Activated naive CD4-positive, alpha-beta T cell treated with anti-CD3 and anti-CD28 coated beads, Interleukin-2, amount 50 U/mL, for 16 hours (primary cell): ENCODE measurements around the gene TNFSF8.

Source experiments
- DNase-seq: peaks from one replicate; pipeline ENCODE4 v3.0.0-alpha.2; 2020

The TNFSF8 gene

GRCh38 chr9:114902786-114903524 lies 27.4 kb downstream of the TNFSF8 start:
- peak; percentile 26 for DNase-seq

GRCh38 chr9:114900942-114901802 lies 29.2 kb downstream of the TNFSF8 start:
- DNase-seq = no peak

- no peak for DNase-seq
Measured at GRCh38 chr9:114899995-114900394, 30.4 kb downstream of the TNFSF8 start.

GRCh38 chr9:114899461-114899860 lies 30.9 kb downstream of the TNFSF8 start:
- DNase-seq = no peak

GRCh38 chr9:114898741-114899140 lies 31.6 kb downstream of the TNFSF8 start:
- peak; percentile 52 for DNase-seq

- DNase-seq = no peak
Measured at GRCh38 chr9:114897196-114897595, 33.2 kb downstream of the TNFSF8 start.

- DNase-seq = no peak
Measured at GRCh38 chr9:114896344-114896743, 34.0 kb downstream of the TNFSF8 start.

- DNase-seq = no peak
Measured at GRCh38 chr9:114895521-114895991, 34.8 kb downstream of the TNFSF8 start.

- peak; percentile 29 for DNase-seq
Measured at GRCh38 chr9:114894609-114895433, 35.6 kb downstream of the TNFSF8 start.

- DNase-seq = no peak
Measured at GRCh38 chr9:114894206-114894605, 36.2 kb downstream of the TNFSF8 start.

GRCh38 chr9:114893221-114894010 lies 37.0 kb downstream of the TNFSF8 start:
- peak; percentile 44 for DNase-seq

- no peak for DNase-seq
Measured at GRCh38 chr9:114889802-114890224, 40.6 kb downstream of the TNFSF8 start.

GRCh38 chr9:114888607-114889006 lies 41.8 kb downstream of the TNFSF8 start:
- DNase-seq = no peak

- no peak for DNase-seq
Measured at GRCh38 chr9:114887963-114888362, 42.4 kb downstream of the TNFSF8 start.

- no peak for DNase-seq
Measured at GRCh38 chr9:114884787-114885452, 45.5 kb downstream of the TNFSF8 start.

- no peak for DNase-seq
Measured at GRCh38 chr9:114883709-114884108, 46.7 kb downstream of the TNFSF8 start.

GRCh38 chr9:114880291-114880745 lies 50.1 kb downstream of the TNFSF8 start:
- no peak for DNase-seq

GRCh38 chr9:114878879-114879564 lies 51.4 kb downstream of the TNFSF8 start:
- no peak for DNase-seq

- no peak for DNase-seq
Measured at GRCh38 chr9:114869845-114870244, 60.5 kb downstream of the TNFSF8 start.

GRCh38 chr9:114869378-114869777 lies 61.0 kb downstream of the TNFSF8 start:
- DNase-seq = no peak

GRCh38 chr9:114867327-114867726 lies 63.1 kb downstream of the TNFSF8 start:
- DNase-seq = no peak
